HG03175 (cell line): Measurements from ENCODE around the gene TCF4.

Source experiments
- ATAC-seq: cut with Tn5 transposase; IDR thresholded peaks from one replicate; pipeline ENCODE4 v1.9.1; 2021; ENCODE audit warnings: mild to moderate bottlenecking, moderate library complexity; ENCODE audit not compliant: unreplicated experiment

Gene TCF4

GRCh38 chr18:55248495-55248894 is 339.5 kb downstream of the TCF4 start:
- no peak for ATAC-seq

- ATAC-seq, result no peak
Measured at GRCh38 chr18:55247032-55247431, 341.0 kb downstream of the TCF4 start.

GRCh38 chr18:55246278-55246677 is 341.7 kb downstream of the TCF4 start:
- ATAC-seq, result no peak

- ATAC-seq, result no peak
Measured at GRCh38 chr18:55245211-55245614, 342.8 kb downstream of the TCF4 start.

DNA sequence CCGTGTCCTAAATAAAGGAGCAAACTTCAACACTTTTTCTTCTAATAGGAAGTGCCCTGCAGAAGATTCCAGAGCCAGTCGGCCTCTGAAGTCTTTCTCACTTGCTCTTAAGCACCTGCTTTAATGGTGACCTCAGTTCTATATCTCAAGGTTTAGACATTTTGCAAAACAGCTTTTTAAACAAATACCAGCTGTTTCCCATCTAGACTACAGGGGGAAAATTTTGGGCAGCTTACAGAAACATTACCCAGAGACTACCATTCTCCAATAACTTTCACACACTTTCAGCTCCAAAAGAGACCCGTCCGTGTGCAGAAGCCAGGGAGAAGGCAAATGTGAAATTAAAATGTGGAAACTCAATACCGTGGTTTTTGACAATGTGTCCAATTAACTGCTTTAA is 343.4 kb downstream of the TCF4 start:
- no peak for ATAC-seq

DNA sequence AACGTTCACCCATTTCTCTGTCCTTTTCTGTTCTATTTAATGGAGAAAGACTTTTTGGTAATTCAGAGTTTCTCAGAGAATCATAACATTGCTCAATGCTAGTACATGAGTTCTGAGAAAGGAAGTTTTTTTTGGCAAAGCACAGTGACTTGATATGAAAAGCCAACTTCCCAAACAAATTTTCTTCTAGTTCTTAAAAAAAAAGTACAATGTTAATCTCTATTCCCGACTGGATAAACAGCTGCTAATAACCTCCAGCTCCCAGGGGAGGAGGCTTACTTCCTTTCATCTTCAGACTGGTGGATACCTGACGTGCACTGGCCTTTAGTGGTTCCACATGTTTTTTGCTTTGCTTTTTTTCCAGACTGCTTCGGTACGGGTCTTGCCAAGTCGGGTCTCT is 344.1 kb downstream of the TCF4 start:
- ATAC-seq, result no peak

- no peak for ATAC-seq
Measured at GRCh38 chr18:55243255-55243654, 344.7 kb downstream of the TCF4 start.

DNA sequence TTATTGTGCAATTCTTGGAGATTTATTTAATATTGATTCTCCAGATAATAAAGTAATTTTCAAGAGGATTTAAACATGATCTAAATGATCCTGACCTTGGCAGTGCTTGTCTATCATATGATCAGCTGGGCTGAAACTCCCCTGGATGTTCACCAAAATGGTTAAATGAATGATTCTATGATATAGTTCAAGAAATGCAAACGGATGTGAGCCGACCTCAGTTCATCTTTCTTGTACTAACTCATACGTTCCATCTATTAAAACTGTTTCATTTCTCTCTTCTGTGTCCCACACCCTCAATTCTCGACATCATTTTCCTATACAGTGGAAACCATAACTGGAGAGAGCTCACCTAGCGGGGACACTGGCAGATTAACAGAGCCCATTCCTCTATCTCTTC is 347.0 kb downstream of the TCF4 start:
- ATAC-seq, result peak; percentile 52

DNA sequence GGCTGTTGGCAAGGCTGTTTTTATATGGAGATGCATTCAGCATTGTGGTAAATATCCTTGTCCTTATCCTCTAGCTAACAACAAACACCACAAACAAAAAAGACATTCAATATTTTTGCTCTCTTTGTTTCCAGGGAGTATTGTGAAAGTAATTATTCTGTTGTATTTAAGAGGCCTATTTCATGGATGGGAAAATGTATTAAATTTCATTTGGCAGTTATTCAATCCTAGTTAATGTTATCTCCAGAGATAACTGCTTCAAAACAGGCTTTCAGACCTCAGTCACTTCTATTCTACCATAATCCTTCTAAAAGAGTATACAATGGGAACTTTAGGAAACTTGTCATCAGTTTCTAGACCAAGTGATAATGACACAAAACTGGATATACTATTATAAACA is 348.3 kb downstream of the TCF4 start:
- ATAC-seq, result no peak

- ATAC-seq, result no peak
Measured at GRCh38 chr18:55237660-55238059, 350.3 kb downstream of the TCF4 start.

- ATAC-seq, result peak; percentile 35
Measured at GRCh38 chr18:55236150-55236931, 351.7 kb downstream of the TCF4 start.

DNA sequence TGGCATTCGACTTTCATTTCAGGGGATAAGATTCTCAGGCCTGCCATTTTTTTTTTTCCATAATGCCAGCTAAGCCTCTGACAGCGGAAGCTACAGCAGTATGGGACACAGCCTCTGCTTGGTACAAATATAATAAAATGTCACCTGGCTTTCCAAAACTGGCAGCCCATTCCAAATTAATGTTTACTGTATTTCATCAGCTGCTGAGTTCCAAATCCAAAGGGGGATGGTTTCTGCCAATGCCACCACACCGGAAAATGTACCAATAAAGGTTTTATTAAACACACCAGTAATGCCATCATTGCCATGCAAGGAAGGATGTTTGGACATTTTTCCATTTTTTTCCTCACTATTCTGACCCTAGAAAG is 352.9 kb downstream of the TCF4 start:
- no peak for ATAC-seq

GRCh38 chr18:55234366-55235093 is 353.5 kb downstream of the TCF4 start:
- ATAC-seq, result peak; percentile 89

DNA sequence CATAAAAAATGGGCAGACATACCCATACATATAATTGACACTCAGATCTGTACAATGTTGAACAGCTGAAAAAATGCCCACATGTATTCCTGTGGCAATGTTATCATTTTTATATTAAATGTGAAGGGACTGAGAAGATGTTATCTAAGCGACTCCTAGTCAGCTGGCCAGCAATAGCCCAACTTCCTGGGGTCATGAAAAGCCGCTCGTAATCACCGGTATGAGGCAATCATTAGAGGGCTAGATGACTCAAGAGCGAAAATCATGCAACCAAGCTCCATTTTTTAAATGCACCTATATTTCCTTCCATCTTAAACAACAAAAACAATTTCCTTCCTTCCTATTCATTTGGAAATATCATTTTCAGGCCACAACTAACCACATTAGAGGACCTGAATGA is 354.1 kb downstream of the TCF4 start:
- no peak for ATAC-seq

GRCh38 chr18:55232506-55232905 is 355.5 kb downstream of the TCF4 start:
- no peak for ATAC-seq

DNA sequence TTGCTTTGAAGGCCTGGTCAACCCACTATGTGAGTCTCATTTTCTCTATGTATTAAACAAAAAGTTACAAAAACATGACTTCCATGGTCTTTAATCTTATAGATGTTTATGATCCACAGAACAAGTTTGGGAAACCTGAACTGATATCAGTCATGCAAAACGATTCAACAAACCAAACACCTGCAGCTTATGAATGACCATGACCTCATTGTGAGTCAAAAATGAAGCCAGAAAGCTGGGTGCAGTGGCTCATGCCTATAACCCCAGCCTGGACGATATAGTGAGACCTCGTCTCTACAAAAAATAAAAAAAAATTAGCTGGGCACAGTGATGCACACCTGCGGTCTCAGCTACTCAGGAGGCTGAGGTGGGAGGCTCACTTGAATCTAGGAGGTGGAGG is 358.3 kb downstream of the TCF4 start:
- no peak for ATAC-seq

DNA sequence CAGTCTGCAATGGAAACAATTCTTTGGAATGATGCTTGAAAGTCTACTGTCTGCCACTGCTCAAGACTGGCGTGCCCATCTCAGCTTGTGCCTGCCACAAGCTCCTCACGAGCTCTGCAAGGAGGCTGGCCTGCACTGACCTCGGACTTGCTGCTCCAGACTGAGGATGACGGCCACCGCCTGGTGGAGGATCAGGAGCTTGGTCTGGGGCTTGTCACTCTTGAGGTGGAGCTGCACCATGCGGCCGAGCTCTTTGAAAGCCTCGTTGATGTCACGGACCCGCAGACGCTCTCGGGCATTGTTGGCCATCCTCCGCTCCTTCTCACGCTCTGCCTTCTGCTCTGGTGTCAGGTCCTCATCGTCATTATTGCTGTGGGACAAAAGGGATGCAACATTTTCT is 359.3 kb downstream of the TCF4 start:
- ATAC-seq, result no peak

DNA sequence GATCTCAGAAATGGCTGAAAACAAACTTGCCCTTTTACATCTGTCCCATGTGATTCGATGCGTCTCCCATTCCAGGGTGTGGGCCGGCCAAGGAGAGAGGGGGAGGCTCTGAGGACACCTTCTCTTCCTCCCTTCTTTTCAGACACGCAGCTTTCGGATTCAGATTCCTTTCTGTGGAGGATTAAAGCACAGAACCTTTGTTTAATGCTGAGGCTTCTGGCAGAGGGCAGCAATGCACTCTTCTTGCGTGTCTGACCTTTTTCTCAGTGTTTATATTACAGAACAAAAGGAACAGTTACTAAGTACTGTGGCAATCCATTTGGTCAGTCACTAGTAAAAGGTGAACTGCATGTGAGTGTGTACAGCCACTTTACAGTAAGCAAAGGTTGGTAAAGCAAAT is 359.8 kb downstream of the TCF4 start:
- no peak for ATAC-seq

DNA sequence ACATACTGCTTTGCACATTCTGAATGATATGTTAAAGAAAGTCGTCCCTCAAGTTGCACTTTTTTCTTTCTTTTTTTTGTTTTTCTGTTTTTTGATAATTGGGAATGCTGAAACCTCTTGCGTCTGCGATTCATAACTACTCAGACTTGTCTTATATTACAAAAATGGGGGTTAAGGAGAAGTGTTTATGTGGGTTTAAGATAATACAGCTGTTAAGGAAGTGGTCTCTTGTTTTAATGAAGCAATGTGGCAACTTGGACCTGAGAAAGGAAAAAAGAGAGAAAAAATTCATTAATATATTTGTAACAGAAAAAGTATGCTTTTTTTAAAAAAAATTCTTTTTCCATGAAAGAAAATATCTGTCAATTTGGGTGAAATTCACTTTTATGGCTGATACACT is 360.2 kb downstream of the TCF4 start:
- no peak for ATAC-seq

DNA sequence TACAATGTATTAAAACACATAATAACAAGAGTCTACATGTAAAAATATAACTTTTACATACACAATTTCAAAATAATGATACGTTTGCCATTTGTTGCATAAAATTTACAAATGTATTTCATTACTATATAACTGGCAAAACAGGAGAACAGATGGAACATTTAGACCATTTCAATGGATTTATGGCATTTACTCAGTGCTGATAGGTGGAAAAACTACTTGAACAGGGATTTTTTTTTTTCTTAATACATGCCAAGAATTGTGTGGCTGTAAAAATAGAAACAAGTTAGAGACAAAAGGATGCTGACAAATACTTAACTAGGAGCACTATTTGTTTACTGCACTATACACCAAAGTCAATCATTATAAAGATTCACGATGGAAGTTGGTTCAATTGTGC is 361.9 kb downstream of the TCF4 start:
- ATAC-seq, result no peak

DNA sequence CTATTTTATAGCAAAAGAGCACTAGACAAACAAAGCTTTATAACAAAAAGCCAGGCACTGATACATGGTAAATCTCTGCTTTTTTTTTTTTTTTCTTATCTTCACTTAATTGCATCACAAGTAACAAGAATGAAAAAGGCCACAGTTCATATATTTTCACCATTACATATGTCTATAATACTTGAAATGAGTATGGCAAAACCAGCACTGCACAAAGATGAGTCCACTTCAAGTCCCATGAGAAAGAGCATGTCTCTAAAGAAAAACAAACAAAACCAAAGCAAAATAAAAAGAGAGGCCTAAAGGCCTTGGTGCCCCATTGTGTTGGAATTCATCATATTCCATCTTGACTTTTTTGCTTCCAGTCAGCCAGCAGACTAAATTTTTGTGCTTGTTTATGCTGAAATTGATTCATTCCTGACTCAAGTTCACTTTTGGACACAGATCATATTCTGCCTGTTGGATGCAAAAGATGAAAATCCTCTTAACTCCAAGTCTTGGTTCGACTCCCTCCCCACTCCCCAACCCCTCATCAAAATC is 363.8 kb downstream of the TCF4 start:
- ATAC-seq, result no peak

DNA sequence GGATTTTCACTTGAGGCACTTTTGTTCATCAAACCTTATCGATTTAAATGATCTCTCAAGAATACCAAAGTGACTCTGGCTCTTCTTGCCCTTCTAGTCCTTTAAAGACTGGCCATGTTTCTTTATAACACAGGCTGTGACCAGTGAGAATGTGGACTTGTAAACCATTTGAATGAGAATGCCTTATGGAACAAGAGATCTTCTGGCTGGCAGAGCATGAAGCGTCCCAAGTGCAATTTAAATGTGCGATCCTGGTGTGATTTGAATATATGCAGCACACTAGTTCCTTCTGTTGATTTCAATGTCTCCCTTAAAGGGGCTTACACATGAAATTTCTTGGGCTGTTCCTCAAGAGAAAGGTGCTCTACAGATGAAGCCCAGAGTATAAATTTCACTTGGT is 366.4 kb downstream of the TCF4 start:
- no peak for ATAC-seq
